ENCODE results near the gene KIR2DL3.
"Not testable (repeated sequence)": the region's sequence is repeated elsewhere in the genome, so short reads cannot be mapped to it uniquely, and the experiment has no call there.

- not testable (repeated sequence) for TF ChIP-seq CTCF, POLR2A (IDR thresholded peaks at IDR 0.05)
Observed at GRCh38 chr19:54771018-54771960, 33.0 kb downstream of the KIR2DL3 start.
